GM19351 (cell line): Measurements from ENCODE around the gene SSBP2.
A peak's percentile ranks its signal among the peaks of the same experiment; 100 is the strongest.
"Not testable (repeated sequence)": the region's sequence is repeated elsewhere in the genome, so short reads cannot be mapped to it uniquely, and the experiment has no call there.

Experiments
- ATAC-seq: cut with Tn5 transposase; IDR thresholded peaks from one replicate; pipeline ENCODE4 v1.9.1; 2021; ENCODE audit warnings: mild to moderate bottlenecking, moderate library complexity; ENCODE audit not compliant: unreplicated experiment

The SSBP2 gene

DNA sequence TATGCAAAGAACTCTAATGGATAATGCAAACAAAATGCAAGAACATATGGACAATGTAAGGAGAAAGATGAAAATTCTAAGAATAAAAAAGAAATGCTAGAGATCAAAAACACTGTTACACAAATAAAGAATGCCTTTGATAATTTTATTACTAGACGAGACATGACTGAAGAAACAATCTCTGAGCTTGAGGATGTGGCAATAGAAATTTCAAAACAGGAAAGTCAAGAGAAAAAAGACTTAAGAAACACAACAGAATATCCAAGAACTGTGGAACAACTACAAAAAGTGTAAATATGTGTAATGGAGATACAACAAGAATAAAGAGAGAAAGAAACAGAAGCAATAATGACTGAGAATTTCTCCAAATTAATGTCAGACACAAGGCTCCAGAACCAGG lies 216.5 kb downstream of the SSBP2 start:
- no peak for ATAC-seq

DNA sequence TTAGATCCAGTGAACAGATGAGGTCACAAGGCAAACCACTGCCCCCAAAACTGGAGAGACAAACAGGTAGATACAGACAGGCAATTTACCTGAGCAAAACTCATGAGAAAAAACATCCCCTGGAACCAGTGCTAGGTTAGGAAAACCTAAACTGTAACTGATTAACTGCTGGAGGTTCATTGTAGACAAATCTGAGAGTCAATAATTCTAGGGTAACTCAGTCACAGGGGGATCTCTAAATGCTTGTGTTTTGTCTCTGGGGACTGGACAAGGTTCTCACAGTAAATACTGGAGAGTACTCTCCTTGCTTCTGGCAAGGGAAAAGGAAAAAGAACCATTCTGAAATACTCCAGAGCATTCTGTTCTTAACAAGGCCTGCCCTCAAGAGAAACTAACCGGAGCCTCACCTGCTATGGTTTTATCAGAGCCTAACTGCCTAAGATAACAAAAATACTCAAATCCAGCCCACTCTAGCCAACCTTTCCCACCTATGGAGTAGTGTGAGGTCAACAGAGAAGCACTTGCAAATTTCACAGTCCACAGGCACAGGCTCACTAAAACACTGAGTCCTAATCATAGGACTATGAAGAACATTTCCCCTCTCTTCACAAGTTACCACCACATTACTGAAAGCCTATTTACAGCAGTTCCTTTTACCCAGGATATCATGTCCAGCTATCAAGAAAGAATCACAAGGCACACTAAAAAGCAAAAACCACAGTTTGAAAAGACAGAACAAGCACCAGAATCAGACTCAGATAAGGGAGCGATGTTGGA lies 217.1 kb downstream of the SSBP2 start:
- no peak for ATAC-seq

DNA sequence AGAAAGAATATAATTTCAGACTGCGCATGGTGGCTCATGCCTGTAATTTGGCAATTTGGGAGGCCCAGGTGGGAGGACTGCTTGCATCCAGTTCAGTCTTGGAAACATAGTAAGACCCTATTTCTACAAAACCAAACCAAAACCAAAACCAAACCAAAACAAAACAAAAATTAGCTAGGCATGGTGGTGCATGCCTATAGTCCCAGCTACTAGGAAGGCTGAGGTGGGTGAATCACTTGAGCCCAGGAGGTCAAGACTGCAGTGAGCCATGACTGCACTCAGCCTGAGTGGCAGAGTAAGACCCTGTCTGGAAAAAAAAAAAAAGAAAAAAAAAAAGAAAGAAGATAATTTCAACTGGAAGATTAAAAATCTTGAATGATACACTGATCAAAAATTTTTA lies 220.0 kb downstream of the SSBP2 start:
- no peak for ATAC-seq

DNA sequence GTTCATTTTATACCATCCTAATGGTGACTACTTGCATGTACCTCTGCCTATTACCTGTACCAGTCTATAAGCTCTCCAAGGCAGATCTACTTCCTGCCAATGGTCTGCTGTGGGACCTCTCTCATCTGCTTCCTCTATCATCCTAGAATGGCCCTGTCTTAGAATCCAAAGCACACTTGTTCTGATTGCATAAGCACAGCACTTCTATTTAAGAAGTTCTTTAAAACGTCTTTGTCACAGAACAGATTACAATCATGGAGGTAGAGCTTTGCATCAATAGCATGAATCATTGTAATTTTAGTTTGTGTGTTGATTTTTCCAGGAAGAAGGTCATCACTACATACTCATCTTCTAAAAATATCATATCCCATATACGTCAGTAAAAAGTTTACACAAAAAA lies 225.2 kb downstream of the SSBP2 start:
- no peak for ATAC-seq

DNA sequence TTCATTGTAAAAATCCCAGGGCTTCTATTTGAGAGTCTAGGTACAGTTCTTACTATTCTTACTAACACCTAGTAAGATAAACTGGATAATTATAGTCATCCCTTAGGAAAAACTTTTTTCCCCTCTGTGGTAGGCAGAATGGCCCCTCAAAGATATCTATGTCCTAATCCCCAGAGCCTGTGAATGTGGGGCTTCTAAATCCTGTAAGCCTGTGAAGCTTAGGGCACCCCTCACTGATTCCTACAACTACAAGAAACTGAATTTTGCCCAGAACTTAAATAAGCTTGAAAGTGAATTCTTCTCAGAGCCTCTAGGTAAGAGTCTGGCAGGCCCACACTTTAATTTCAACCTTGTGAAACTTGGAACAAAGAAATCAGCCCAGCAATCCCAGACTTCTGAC lies 226.9 kb downstream of the SSBP2 start:
- ATAC-seq = no peak

DNA sequence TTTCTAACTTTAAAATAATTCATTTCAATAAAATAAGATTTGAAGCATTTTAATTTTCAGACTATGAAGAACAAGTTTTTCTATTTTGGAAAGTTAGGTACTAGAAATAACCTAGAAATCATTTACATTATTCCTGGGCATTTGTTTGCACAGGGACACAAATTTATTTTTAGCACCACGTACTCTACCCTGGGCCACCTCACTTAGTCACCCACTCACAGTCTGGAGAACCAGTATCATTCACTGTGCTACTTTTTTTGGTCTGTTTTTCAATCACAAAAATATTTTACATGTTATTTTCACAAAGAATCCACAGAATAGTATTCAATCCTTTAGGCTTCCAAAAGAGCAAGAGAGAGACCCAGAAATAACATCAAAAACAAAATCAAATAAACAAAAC lies 228.3 kb downstream of the SSBP2 start:
- no peak for ATAC-seq

DNA sequence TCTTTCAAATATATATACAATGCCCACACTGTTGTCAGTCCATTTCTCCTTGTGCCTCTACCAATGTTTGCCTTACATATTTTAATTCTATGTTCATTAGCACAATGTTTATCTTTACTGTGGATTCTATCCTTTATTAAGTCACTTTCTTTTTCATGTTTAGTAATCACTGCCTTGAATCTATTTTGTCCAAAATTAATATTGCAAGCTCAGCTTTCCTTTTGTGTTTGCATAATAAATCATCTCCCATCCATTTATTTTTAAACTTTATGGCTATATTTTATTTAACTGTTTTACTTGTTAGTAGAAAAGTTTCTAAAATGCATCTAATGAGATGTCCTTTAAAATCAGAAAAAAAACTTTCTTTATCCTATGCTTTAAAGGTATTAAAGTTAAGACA lies 230.1 kb downstream of the SSBP2 start:
- no peak for ATAC-seq

DNA sequence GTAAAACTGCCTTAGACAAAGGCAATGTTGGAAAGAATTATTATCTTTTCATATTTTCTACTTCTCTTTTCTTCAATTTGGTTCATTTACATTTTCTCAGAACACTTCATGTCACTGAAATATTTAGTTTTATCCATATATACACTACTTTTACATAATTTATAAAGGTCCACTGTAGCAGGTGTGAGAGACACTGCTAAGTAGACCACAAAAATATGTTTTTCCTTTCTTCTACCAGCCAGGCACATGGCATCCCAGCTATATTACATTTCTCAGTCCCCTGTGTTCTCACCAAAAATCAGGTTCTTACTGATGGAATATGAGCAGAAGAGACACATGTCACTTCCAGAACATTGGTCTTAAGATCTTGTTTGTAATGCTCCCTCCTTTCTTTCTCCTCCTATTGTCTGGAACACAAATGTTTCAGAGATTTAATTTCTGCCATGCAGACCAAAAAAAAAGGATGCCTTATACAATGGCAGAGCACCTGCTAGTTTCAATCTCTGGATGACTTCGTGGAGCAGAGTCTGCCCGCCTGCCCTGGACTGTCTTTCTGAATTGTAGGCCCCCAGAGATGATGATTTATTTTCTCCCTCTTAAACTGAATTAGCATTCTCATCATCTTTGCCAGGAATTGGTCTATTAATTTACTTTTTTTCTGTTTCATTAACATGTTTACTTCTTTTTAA lies 231.5 kb downstream of the SSBP2 start:
- no peak for ATAC-seq

DNA sequence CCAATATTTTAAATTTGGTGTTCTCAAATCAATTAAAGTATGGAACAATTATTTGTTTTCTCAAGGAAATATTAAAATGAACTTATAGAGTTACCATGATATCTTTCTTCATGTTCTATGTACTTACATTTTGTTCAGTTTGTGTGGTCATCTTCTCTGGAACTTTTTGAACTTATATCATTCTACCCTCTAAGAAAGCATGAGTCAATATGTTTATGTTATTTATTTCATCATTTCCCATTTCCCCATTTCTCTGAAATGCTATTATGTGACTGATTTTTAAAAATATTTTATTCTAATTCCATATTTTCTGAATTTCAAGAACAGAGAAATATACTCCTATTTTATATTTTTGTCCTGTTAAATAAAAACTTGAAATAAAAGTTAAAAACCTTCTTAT lies 233.4 kb downstream of the SSBP2 start:
- ATAC-seq = no peak

DNA sequence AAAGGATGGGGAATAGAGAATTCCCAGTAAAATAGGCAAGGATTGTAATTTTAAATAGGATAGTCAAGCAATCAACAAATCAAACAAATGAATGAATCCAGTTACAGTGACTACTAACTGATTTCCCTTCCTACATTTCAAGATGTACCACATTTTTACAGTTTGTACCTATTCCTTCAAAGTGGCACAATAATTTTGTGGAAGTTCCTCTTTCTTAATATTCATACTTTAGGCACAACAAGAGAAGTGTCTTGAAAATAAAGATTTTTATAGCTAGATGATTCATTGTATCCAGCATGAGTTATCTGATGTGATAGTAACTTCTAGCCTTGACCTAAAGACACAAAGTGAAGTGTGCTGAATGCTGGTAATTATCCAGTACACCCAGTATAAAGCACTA lies 234.8 kb downstream of the SSBP2 start:
- ATAC-seq = no peak

DNA sequence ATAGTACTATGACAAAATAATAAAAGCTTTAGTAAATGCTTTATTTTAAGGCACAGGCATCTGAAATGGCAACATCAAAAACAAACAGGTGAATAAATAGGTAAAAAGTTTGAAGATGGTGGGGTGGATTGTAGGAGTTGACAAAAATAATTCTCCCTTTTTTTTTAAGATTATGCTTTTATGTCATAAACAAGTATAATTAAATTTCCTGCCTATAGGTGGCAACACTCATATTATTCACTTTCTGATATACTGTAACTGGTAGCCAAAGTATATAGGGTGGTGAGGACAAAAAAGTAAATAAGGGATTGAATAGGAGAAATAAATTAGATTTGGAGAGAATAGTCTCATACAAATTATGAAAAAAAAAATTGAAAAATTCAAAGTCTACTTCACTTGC lies 236.9 kb downstream of the SSBP2 start:
- ATAC-seq = no peak

DNA sequence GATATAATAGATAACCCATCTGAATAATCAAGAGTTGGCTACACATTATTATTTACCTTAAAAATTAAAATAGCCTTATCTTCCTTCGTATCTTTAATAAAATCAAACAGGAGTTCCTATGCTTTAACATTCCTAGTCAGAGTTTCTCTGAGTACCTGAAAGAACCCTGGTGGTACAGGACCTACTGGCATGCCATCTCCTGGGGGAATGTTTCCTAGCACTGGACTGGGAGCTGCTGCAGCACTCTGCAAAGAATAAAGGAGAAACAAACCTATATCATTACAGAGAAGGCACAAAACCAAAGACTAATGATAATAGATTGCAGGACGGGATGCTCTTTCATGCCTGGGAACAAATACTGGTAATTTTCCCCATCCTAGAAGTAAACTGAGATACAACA lies 237.4 kb downstream of the SSBP2 start:
- ATAC-seq = no peak

DNA sequence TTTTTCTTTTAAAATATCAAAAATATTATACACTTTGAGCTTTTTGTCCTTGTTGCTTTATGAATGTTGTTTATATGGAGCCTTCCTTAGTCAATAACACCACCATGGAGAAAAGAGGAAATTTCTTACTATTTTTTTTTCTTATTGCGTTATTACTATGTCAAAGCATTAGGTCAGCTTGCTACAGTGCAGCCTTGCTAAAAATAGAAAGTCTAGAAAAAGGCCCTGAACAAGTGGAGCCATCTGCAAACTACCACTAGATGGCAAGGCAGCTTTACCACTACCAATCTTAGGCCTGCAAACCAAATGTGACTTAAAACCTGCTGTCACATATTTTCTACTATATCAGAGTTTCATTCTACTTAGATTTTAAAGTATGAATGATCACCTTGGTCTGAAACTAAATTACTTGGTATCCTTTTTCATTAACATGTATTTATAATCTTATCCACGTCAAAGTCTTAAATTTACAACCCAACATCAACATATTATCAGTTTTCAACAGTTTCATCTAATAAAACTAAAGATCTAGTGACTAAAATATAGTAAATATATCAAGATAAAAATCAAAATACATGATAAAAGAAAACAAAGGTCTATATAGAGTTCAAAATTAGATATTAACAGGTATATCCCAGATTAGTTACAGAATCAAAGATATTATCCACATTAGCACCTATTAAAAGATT lies 243.9 kb downstream of the SSBP2 start:
- peak; percentile 100 for ATAC-seq

DNA sequence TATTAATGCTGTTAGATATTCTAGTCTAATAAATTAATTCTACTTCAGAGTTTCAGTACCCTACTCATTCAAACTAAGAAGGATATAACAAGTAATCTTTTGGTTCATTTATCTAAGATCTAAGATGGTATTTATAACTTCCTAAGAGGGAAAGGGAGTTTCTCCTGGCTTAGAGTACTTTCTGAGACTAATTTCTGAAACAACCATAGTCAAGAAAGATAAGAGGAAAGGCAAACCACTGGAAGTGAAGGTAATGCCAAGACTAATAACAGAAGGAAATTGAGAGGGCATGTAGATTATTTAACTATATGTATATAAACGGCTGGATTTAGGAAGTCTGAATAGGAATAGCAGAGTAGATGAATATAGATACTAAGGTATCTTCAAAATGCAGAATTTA lies 244.5 kb downstream of the SSBP2 start:
- ATAC-seq = no peak

DNA sequence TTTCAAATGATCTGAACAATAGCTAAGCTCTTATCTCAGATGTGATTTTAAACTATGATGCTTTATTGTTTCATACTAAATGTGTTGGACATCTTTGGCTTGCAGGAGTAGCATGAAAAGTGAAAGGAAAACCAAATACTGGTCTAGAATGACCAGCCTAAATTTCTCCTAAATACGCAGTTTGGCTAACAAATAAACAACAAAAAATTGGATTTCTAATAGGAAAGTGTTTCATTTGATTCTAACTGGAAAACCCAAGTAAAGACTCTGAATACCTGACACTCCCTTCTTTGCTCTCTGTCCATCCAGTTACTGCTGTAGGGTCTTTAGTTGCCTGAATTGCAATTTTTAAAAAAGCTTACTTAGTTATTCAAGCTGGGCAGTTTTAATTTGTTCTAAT lies 245.2 kb downstream of the SSBP2 start:
- no peak for ATAC-seq

DNA sequence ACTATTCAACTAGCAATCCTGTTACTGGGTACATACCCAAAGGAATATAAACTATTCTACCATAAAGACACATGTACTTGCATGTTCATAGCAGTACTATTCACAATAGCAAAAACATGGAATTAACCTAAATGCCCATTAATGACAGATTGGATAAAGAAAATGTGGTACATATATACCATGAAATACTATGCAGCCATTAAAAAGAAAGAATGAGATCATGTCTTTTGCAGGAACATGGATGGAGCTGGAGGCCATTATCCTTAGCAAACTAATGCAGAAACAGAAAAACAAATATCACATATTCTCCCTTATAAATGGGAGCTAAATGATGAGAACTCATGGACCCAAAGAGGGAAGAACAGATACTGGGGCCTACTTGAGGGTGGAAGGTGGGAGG lies 247.3 kb downstream of the SSBP2 start:
- ATAC-seq = not testable (repeated sequence)

DNA sequence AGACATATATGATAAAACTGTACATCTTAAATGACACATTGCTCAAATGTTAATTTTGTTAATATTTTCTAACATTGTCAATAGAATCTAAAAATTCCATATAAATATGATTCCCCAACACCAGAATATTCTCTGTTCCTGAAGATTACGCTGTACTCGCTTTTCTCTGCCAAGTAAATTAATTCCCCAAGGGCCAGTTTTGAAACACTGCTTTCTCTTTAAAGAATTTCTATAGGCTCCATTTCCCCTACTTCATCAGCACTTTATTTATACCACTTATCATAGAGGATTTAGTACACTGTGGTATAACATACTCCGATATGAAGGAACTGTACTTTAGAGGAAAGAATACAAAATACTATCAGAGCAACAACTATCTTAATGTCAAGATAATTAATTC lies 255.6 kb downstream of the SSBP2 start:
- ATAC-seq = no peak

DNA sequence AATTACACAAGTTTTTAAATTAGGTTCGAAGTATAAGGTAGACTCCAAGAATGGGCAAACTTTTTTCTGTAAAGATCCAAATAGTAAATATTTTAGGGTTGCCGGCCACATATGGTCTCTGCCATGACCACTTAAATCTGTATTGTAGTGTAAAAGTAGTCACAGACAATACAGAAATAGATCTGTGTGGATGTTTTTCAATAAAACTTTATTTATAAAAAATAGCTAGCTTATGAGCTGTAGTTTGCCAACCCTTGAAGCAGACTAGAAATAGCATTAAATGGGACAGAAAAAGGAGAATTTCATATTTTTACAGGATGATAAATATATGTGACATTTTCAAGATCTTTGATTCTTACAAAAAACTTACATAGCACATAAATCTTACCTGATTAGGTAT lies 262.0 kb downstream of the SSBP2 start:
- ATAC-seq = no peak

DNA sequence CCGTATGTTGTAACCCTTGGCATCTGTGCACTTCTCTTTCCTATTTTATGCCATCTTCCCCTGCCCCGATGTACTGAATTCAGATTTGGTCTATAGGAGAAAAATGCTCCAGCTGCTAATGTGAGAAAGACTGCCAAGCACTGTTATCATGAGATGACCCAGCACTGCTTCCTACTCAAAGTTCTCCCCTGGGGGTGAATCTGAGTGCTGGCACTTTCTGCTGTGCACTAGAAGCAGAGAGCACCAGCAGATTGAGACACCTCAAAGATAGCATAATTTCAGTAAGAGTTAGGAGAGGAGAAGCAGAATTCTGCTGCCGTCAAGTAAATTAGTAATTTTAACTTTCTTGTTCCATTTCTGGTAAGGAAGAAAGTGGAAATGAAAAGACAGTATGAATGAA lies 264.2 kb downstream of the SSBP2 start:
- ATAC-seq = no peak

DNA sequence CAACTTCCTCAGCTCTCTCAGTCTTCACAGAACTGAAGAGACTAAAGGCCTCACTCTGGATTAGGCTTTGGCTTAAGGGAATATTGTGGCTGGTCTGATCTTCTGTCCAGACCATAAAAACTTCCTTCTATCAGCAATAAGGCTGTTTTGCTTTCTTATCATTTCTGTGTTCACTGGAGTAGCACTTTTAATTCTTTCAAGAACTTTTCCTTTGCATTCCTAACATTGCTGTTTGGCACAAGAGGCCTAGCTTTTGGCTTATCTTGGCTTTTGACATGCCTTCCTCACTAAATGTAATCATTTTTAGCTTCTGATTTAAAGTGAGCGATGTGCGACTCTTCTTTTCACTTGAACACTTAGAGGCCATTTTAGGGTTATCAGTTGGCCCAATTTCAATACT lies 268.3 kb downstream of the SSBP2 start:
- ATAC-seq = no peak

DNA sequence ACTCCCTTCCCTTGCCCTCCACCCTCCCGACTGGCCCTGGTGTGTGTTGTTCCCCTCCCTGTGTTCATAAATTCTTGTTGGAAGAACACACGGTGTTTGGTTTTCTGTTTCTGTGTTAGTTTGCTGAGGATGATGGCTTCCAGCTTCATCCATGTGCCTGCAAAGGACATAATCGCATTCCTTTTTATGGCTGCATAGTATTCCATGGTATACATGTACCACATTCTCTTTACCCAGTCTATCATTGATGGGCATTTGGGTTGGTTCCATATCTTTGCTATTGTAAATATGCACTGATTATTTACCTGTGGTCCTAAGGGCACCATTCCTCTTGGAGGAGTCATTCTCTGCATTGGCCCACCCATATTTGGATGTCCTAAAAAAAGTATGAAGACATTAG lies 277.5 kb downstream of the SSBP2 start:
- not testable (repeated sequence) for ATAC-seq

DNA sequence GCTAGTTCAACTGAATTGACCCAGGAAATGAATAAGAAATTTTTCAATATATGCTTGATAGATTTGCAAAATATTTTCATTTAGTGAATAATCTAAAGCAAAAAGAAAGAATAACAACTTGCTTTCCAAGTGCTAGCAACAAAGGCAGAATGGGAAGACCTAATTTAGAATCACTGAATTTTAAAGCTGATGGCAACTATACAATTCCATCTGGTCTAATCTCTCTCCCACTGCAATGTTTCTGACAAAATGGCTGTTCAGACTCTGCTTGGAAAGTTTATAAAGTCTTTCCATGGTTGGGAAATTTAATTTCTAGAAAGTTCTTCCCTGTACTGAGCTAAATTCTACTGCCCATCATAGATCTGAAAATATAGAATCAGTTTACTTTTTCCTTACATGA lies 281.2 kb downstream of the SSBP2 start:
- no peak for ATAC-seq
